ELR (cell line): ENCODE results near the gene AQP6.

ENCODE experiments used
- DNase-seq: peaks from one replicate; pipeline ENCODE4 v3.0.0-alpha.2; 2015; ENCODE audit warnings: low read depth

AQP6 gene

DNA sequence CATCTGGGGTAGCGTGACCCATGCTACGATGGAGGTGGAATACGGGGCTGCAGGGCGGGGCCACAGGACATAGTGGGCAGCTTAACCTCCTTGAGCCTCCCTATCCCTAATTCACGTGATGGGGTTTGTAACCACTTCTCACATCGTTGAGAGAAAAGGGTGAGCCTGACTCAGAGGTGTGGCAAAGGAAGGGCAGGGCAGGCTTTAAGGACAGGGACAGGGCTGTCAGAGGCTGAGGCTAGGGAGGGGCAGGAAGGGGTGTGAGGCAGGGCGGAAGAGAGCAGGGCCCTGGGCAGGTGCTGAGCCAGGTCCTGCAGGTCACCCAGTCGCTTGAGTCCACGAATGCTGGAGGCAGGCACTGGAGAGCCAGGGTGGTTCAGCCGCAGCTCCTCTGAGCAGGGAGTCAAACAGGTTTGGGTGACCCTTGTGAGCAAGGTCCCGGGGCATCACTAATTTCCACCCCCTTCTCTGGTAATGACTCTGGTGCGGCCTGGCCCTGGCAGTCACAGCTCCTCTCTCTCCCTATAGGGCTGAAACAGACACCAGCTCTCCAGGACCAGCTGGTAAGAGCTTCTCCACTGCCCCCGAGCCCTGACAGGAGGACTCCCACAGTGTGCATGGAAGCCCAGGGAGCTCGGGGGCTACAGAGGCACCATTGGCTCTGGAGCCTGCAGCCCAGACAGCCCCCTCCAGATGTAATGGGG, 29.7 kb upstream of the AQP6 start:
- DNase-seq, result no peak

GRCh38 chr12:49943625-49943960, 29.2 kb upstream of the AQP6 start:
- no peak for DNase-seq

DNA sequence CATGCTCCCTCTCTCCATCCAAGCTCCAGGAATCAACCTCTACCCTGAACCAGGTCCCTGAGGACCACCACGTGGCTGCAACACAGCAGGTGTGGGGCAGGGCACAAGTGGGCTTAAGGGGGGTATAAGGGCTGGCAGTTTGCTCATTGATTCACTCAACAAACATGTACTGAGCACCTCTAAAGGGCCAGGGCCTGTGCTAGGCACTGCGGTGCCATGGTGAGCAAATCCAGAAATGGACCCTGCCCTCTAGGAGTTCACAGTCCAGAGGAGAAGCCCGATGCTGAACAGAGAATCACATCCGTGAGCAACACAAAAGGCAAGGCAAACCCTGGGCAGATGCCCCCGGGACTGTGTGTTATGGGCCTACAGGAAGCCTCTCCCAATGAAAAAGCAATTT, 28.7 kb upstream of the AQP6 start:
- no peak for DNase-seq

DNA sequence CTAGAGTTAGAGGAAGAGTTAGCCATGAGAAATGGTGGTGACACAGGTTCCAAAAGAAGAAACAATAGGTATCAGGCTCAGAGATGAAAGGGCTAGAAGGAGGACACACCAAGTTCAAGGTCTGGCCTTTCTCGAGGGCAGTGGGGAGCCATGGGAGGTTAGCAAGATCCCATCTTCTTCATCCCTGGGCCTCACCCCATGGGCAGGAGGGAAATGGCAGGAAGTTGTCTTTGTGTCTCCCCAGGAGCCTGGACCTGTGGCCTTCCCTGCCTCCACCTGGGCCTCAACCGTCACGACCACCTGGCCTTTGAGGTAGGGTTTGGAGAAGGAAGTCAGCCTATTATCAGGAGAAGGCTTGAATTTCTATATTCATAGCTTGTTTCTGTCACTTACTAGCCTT, 28.0 kb upstream of the AQP6 start:
- DNase-seq, result no peak

- peak; percentile 85 for DNase-seq
Measured at GRCh38 chr12:49945394-49946080, 27.2 kb upstream of the AQP6 start.

GRCh38 chr12:49946086-49946485, 26.7 kb upstream of the AQP6 start:
- no peak for DNase-seq

GRCh38 chr12:49946497-49946896, 26.2 kb upstream of the AQP6 start:
- DNase-seq, result no peak

DNA sequence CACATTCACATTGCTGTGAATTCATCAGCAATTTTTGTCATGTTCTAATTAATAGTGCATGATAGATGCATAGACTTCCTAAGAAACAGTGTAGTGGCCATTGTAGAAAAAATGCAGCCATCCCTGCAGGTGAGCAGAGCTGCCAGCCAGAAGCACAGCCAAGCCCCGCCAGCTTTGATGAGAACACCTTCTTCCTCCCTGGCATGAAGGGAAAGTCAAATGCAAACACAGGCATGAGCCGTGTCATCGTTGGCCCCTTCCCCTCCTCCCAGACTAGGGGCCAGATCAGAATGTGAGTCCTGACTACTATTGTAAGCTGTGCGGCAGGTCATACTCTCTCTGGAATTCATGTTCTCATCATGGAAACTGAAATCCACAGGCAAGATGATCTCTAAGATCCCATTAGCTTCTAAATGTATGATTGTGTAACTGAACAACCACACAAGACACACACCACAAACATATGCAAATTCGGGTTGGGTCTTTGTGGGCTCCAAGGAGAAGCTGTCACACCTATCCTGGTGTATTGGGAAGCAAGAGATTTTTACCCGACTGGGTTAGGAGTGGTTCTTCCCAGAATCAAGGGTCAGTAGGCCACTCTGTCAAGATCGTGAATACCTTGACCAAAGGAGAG, 25.0 kb upstream of the AQP6 start:
- no peak for DNase-seq

- DNase-seq, result no peak
Measured at GRCh38 chr12:49948866-49949845, 23.6 kb upstream of the AQP6 start.

DNA sequence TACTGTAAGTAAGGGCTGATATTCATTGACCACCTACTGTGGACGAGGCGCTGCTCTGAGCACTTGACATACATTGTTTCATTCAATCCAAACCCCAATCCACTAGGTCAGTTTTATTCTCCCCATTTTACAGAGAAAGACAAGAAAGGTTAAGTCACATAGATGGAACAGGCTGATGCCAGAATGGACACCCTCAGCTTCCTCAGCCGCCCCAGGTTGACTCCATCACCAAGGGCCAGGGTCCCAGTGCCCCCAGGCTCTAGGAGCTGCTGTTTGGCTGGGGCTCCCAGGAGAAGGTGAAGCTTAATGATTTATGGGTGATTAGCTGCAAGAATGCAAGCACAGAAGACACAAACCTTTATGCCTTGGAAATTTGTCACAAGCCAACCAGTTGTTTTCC, 22.9 kb upstream of the AQP6 start:
- no peak for DNase-seq

DNA sequence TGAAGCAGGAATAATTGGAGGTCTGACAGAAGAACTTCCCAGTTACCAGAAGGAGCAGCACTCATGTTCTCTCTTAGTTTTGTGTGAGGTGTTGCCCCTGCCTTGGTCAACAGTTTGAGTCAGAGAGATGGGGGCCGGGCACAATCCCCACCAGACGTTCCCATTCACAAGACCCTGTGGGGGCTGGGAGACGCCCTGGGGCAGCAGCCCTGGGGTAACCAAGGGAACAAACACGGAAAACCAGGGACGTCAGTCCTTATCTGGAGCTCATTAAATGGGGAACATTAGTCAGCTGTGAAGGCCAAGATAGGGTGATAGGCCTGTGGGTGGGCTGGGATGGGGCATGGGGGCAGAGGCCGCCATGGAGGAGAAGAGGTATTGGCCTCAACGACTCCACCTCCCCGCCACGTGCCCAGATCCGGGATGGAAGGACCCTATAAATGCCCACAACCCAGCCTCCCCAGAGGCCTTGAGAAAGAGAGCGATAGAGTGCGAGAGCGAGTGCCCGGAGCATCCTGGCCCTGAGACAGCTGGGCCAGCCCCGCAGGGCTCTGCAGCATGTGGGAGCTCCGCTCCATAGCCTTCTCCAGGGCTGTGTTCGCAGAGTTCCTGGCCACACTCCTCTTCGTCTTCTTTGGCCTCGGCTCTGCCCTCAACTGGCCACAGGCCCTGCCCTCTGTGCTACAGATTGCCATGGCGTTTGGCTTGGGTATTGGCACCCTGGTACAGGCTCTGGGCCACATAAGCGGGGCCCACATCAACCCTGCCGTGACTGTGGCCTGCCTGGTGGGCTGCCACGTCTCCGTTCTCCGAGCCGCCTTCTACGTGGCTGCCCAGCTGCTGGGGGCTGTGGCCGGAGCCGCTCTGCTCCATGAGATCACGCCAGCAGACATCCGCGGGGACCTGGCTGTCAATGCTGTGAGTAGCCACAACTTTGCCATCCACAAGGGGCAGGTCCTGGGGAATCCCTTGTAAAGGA, 22.2 kb upstream of the AQP6 start, which contains the start of gene AQP2:
Gene AQP2 (plus strand): TSS at position 465 of the 979 bp plus-strand sequence. CDS start 94 bp downstream, at position 559.
- DNase-seq, result no peak

DNA sequence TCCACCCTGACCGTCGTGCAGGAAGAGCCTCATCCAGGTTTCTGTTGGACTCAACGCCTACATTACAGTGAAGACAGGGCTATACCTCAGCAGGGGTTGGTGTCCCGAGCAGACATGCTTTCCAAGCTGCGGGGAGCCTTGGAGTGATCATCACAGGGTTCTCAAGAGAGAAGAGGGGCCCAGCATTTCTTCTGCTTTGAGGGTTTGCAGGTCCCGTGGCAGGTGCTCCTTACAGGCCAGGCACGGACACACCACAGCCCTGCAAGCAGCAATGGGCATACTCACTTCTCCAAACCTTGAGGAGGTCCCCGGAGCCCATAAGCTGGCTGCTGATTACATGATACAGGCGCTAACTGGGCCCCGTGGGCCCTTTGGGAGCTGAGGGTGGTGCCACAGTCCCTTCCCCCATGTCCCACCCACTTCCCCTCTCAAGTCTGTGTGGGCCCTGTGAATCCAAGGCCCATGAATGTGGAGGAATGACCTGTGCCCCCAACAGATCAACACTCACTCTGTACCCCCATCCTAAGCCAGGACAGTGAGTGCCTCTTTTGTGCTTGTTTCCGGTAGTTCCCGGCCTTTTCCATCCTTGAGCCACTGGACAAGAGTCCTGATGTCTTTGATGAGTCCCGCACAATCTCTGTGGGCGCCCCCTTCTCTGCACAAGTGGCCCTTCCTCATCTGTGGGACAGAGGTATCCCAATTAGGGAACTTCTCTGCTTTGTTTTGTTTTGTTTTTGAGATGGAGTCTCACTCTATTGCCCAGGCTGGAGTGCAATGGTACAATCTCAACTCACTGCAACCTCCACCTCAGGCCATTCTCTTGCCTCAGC, 21.1 kb upstream of the AQP6 start:
- no peak for DNase-seq

GRCh38 chr12:49952391-49953055, 20.2 kb upstream of the AQP6 start:
- DNase-seq, result no peak

- no peak for DNase-seq
Measured at GRCh38 chr12:49953151-49953550, 19.6 kb upstream of the AQP6 start.

- no peak for DNase-seq
Measured at GRCh38 chr12:49953961-49954846, 18.5 kb upstream of the AQP6 start.

- no peak for DNase-seq
Measured at GRCh38 chr12:49954863-49955830, 17.6 kb upstream of the AQP6 start.
